ENCODE data around the gene MYH14. TPM values are rescaled to one million over a fixed set of nuclear protein-coding genes. Genes with fewer than 3 reads are reported as not detected.

The MYH14 gene
- polyA plus RNA-seq, 1 donor (not counting 4 experiments of a cell fraction or from before 2014, with no cell fraction given) = 0.20 TPM

DNA sequence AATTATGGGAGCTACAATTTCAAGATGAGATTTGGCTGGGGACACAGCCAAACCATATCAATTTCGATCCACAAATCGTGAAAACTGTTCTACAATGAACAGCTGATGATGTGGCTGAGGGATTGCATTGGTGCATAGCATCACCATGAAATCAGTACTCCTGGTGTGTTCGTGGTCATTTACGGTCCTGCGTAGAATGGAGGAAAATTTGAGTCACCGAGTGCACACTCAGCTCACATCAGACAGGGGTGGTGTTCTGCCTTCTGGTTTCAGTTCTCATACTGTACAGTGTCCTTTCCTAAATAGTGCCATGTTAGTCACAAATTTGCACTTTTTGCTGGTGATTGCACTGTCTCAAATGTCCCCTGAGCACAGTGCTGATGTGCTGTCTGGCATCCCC lies 39.2 kb downstream of the MYH14 start:
- no peak overlapping the region for H2AFZ ChIP-seq (ENCODE audit: control insufficient read depth, low read length)
- DNase-seq (ENCODE audit: low read depth, low spot score) (no peak), FAIRE-seq (no peak)
- dilution Hi-C loops (cut with MboI; ENCODE audit: extremely low pct_ligation_motif_present, low sequenced_read_pairs) = no loop called here
- H3K9ac ChIP-seq (ENCODE audit: control insufficient read depth, extremely low read depth, insufficient read depth, low read length) = no peak overlapping the region
- TF ChIP-seq, protein P1, sequence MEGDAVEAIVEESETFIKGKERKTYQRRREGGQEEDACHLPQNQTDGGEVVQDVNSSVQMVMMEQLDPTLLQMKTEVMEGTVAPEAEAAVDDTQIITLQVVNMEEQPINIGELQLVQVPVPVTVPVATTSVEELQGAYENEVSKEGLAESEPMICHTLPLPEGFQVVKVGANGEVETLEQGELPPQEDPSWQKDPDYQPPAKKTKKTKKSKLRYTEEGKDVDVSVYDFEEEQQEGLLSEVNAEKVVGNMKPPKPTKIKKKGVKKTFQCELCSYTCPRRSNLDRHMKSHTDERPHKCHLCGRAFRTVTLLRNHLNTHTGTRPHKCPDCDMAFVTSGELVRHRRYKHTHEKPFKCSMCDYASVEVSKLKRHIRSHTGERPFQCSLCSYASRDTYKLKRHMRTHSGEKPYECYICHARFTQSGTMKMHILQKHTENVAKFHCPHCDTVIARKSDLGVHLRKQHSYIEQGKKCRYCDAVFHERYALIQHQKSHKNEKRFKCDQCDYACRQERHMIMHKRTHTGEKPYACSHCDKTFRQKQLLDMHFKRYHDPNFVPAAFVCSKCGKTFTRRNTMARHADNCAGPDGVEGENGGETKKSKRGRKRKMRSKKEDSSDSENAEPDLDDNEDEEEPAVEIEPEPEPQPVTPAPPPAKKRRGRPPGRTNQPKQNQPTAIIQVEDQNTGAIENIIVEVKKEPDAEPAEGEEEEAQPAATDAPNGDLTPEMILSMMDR (optimal IDR thresholded peaks at IDR 0.05 in 1 of 3, IDR thresholded peaks at IDR 0.05 in 1 of 3, conservative IDR thresholded peaks at IDR 0.05 in 1 of 3; ENCODE audit: extremely low read depth in 1 of 3, insufficient read depth in 2 of 3, low read length in 3 of 3) = no peak
- no peak for TF ChIP-seq EZH2 (IDR thresholded peaks at IDR 0.05; ENCODE audit: low read length)
- H3K9me3 ChIP-seq (ENCODE audit: control insufficient read depth, low read depth, low read length) = peaks cover 4% of the 10 kb centered on the region
- no peaks in the 10 kb centered on the region for H3K9me1 ChIP-seq (ENCODE audit: control insufficient read depth, extremely low read depth, insufficient read depth, low read length)
- no peaks in the 10 kb centered on the region for H3K79me2 ChIP-seq (ENCODE audit: control insufficient read depth, insufficient read depth, low read length)
- H3K4me3 ChIP-seq (ENCODE audit: control insufficient read depth in 2 of 3, extremely low read depth in 1 of 3, insufficient read depth in 2 of 3, low read depth in 1 of 3, low read length in 3 of 3) = no peak overlapping the region
- H4K20me1 ChIP-seq (ENCODE audit: control insufficient read depth, extremely low read depth, insufficient read depth, low read length) = no peaks in the 10 kb centered on the region
- no peaks in the 10 kb centered on the region for H3K36me3 ChIP-seq (ENCODE audit: control insufficient read depth in 2 of 2, extremely low read depth in 1 of 2, insufficient read depth in 2 of 2, low read length in 2 of 2)
- no peak overlapping the region for H3K27ac ChIP-seq (ENCODE audit: control insufficient read depth, insufficient read depth, low read length)
- H3K4me2 ChIP-seq (ENCODE audit: control insufficient read depth, extremely low read depth, insufficient read depth, low read depth, low read length) = no peak overlapping the region
- H3K27me3 ChIP-seq (ENCODE audit: control insufficient read depth, extremely low read depth, insufficient read depth, low read length) = no peaks in the 10 kb centered on the region
- H3K4me1 ChIP-seq (ENCODE audit: control insufficient read depth, extremely low read depth, insufficient read depth, low read length) = no peaks in the 10 kb centered on the region

DNA sequence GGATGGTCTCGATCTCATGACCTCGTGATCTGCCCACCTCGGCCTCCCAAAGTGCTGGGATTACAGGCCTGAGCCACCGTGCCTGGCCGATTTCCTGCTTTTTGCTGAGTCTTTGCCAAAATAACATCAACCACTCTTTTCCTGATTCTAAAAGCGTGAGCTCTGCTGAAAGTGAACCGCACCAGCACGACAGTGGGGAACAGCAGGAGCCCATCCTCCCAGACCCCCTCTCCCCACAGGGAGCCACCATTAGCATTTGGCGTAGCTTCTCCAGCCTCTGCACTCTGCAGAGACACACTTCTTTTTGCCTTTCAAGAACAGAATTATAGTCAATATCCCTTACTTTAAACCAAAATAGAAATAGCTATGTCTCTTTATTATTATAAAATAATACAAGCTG lies 41.3 kb downstream of the MYH14 start:
- Histone ChIP-seq H3K4me2 (ENCODE audit: control insufficient read depth, extremely low read depth, insufficient read depth, low read depth, low read length) (no peak overlapping the region), H3K4me1 (ENCODE audit: control insufficient read depth, extremely low read depth, insufficient read depth, low read length) (no peaks in the 10 kb centered on the region), H3K27me3 (ENCODE audit: control insufficient read depth, extremely low read depth, insufficient read depth, low read length) (no peaks in the 10 kb centered on the region), H4K20me1 (ENCODE audit: control insufficient read depth, extremely low read depth, insufficient read depth, low read length) (no peaks in the 10 kb centered on the region), H3K36me3 (ENCODE audit: control insufficient read depth in 2 of 2, extremely low read depth in 1 of 2, insufficient read depth in 2 of 2, low read length in 2 of 2) (no peaks in the 10 kb centered on the region), H2AFZ (ENCODE audit: control insufficient read depth, low read length) (no peak overlapping the region), H3K79me2 (ENCODE audit: control insufficient read depth, insufficient read depth, low read length) (no peaks in the 10 kb centered on the region), H3K9me1 (ENCODE audit: control insufficient read depth, extremely low read depth, insufficient read depth, low read length) (no peaks in the 10 kb centered on the region), H3K4me3 (ENCODE audit: control insufficient read depth in 2 of 3, extremely low read depth in 1 of 3, insufficient read depth in 2 of 3, low read depth in 1 of 3, low read length in 3 of 3) (no peak overlapping the region), H3K27ac (ENCODE audit: control insufficient read depth, insufficient read depth, low read length) (no peak overlapping the region), H3K9ac (ENCODE audit: control insufficient read depth, extremely low read depth, insufficient read depth, low read length) (no peak overlapping the region), H3K9me3 (ENCODE audit: control insufficient read depth, low read depth, low read length) (peaks cover 6% of the 10 kb centered on the region)
- dilution Hi-C loops (cut with MboI; ENCODE audit: extremely low pct_ligation_motif_present, low sequenced_read_pairs) = no loop called here
- DNase-seq (ENCODE audit: low read depth, low spot score) = no peak
- FAIRE-seq = no peak
- no peak for TF ChIP-seq EZH2 (IDR thresholded peaks at IDR 0.05; ENCODE audit: low read length)
- TF ChIP-seq, protein P1 (optimal IDR thresholded peaks at IDR 0.05 in 1 of 3, IDR thresholded peaks at IDR 0.05 in 1 of 3, conservative IDR thresholded peaks at IDR 0.05 in 1 of 3; ENCODE audit: extremely low read depth in 1 of 3, insufficient read depth in 2 of 3, low read length in 3 of 3) = no peak
